Endometrium (tissue), 2 donors: ENCODE measurements around the gene FRAS1.
A peak's percentile ranks its signal among the peaks of the same experiment; 100 is the strongest.

Source experiments
- FAIRE-seq: peaks from 2 replicates; lab custom pipeline; 2012; peaks lifted over from hg19 to GRCh38; lab: Jason Lieb, UNC
- donor health status: control.
- donor health status: control.

Gene FRAS1

GRCh38 chr4:78370631-78371372 lies 313.7 kb downstream of the FRAS1 start:
- no peak for FAIRE-seq

DNA sequence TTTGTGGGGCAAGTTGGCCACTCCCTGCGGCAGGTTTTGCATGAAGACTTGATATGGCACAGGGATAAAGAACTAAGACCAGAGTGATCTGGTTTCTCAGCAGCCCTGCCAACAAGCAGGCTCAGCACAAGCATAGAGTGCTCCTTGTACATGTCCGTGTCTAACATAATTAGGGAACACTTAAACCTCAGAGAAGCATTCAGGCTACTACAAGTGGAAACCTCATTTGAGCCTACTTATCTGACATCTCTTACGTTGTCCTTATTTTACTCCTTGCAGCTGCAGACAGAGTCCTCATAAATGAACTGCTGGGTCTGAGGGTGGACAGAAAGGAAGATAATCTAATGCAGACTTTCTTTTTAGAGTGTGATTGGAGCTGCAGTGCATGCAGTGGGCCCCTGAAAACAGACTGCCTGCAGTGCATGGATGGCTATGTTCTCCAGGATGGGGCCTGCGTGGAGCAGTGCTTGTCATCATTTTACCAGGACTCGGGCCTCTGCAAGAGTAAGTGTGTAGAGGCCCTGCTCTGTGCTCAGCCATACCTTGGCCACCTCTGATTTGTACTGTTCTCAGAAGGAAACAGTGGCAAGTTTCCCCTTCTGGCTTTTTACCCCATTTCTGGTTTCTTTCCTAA lies 315.3 kb downstream of the FRAS1 start:
- FAIRE-seq = no peak

- no peak for FAIRE-seq
These were observed 320.4 kb downstream of the FRAS1 start for GRCh38 chr4:78377555-78377954.

DNA sequence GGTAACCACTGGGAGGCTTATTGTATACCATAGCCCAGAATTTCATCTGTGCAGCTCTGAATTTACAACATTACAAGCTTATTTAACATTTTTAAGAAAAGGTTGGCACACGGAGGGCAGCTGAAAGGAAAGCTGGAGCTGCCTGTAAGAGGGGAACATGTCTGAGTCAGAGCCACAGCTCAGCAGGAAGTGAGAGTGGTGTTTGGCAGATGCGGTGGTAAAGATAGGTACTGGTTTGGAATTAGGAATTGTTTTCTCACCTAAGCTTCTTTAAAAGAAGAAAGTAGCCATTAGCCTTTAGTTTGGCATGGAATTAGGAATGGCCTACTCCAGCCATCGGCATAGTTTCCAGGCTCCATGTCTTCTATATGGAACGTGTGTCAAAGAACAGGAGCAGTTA lies 321.9 kb downstream of the FRAS1 start:
- FAIRE-seq = no peak

GRCh38 chr4:78379991-78380729 lies 323.0 kb downstream of the FRAS1 start:
- FAIRE-seq = no peak

DNA sequence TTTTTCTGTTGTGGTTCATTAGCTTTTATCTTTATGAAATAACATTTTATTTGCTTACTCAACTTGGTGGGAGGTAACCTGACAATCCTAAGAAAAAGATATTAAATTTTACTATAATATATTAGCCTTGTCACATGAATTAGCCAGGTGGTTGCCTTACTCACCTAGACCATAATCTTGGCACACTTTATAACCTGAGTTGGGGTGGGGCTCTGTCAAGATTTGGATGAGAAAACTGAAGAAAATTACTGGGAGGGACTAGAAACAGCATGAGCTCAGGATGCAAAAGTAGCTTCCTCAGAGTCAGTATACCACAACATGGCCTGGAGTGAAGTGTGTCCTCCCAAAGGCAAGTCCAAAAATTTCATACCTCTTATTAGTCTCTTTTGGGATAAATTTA lies 329.6 kb downstream of the FRAS1 start:
- no peak for FAIRE-seq

GRCh38 chr4:78395642-78396041 lies 338.5 kb downstream of the FRAS1 start:
- no peak for FAIRE-seq

GRCh38 chr4:78396613-78397291 lies 339.6 kb downstream of the FRAS1 start:
- no peak for FAIRE-seq

- no peak for FAIRE-seq
These were observed 340.1 kb downstream of the FRAS1 start for GRCh38 chr4:78397292-78397630.

DNA sequence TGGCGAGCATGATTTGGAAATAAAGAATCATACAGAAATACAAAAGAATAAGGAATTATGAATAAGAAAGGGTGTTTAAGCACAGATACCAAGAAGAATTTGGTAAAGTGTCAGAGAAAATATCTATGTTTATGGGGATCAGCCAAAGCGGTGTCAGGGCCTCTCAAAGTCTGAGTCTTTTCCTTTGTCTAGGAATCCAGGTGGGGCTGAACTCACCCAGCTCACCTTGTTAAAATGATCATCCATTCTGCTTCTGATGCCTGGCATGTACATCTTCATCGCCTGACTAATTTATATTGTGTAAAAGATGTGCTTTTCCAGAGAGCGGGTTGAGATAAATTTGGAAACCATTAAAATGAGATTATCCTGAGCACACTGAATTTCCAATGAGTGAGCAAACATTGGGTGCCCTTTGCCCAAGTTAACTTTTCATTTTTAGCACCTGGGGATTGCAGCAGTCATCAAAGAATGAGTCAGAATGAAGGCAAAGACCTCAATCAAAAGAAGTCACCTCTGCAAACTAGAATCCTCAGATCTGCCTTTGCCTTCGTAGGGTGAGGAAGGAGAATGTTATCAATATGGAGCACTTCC lies 352.6 kb downstream of the FRAS1 start:
- no peak for FAIRE-seq

GRCh38 chr4:78410225-78410624 lies 353.1 kb downstream of the FRAS1 start:
- FAIRE-seq = peak; percentile 77

- FAIRE-seq = no peak
These were observed 353.6 kb downstream of the FRAS1 start for GRCh38 chr4:78410676-78411075.

GRCh38 chr4:78414116-78414515 lies 357.0 kb downstream of the FRAS1 start:
- no peak for FAIRE-seq

DNA sequence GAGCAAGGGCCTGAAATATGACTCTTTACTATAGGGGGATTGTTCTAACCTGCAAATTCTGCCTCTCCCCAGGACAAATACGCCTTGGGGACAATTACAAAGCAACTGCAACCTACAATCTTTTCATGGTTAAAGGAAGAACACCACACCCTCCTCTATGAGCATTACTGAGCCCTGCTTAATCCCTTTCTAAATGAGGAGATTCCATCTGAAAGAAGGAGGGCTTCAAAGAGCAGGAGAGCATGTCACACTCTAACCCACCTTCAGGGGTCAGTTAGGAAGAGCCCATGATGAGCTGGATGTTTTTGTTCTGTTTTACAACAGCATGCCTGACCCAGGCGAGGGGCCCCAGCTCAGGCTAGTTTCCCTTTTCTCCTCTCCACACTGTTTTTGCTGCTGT lies 360.5 kb downstream of the FRAS1 start:
- no peak for FAIRE-seq

DNA sequence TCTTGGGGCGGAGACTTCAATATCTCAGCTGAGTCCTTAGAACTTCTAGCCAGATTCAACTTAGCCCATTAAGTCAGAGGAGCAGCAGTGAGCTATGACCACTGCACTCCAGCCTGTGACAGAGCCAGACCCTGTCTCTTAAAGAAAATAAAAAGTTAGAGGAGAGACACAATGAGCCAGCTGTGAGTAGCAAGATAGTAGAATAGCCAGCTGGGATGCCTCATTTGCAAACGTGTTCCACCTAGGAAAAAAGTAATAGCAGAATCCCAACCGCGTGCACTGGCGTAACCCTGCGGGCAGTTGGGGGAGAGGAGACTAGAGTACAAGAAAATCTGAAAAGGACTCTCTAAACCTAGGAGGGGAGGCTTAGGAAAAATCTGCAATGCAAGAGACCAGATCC lies 361.3 kb downstream of the FRAS1 start:
- no peak for FAIRE-seq

GRCh38 chr4:78423790-78424189 lies 366.7 kb downstream of the FRAS1 start:
- no peak for FAIRE-seq

GRCh38 chr4:78424461-78424860 lies 367.3 kb downstream of the FRAS1 start:
- no peak for FAIRE-seq

- no peak for FAIRE-seq
These were observed 369.8 kb downstream of the FRAS1 start for GRCh38 chr4:78426972-78427371.

DNA sequence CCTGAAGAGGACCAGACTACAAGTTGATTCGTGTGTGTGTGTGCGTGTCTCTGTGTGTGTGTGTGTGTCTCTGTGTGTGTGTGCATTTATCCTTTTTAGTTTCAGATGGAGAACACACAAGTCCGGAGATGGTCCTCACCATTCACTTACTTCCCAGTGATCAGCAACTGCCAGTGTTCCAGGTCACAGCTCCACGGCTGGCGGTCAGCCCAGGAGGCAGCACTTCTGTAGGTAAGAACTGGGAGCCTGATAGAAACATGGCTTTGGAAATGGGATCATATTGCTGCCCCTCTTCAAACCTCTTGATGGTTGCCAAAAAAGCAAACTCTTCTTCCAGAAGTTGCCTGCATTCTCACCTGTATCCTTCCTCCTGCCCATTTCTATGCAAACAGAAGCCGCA lies 371.9 kb downstream of the FRAS1 start:
- no peak for FAIRE-seq

- no peak for FAIRE-seq
These were observed 375.8 kb downstream of the FRAS1 start for GRCh38 chr4:78432896-78433295.

GRCh38 chr4:78437608-78438088 lies 380.5 kb downstream of the FRAS1 start:
- no peak for FAIRE-seq

DNA sequence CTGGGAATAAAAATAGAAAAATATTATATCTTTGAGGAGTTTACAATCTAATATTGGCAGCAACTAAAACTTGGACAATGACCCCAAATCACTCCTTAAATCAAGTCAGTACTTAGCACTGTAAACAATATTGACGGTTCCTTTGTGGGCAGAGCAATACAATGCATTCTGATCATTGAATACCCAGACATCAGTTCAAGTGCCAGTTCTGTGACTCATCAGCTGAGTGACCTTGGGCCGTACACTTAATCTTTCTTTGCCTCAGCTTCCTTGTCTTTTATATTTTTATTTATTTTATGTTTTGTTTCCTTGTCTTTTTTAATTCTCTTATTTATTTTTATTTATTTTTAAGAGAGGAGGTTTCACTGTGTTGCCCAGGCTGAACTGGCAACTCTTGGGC lies 382.2 kb downstream of the FRAS1 start:
- no peak for FAIRE-seq
